Measurements from ENCODE around the gene SCRG1.

The SCRG1 gene

DNA sequence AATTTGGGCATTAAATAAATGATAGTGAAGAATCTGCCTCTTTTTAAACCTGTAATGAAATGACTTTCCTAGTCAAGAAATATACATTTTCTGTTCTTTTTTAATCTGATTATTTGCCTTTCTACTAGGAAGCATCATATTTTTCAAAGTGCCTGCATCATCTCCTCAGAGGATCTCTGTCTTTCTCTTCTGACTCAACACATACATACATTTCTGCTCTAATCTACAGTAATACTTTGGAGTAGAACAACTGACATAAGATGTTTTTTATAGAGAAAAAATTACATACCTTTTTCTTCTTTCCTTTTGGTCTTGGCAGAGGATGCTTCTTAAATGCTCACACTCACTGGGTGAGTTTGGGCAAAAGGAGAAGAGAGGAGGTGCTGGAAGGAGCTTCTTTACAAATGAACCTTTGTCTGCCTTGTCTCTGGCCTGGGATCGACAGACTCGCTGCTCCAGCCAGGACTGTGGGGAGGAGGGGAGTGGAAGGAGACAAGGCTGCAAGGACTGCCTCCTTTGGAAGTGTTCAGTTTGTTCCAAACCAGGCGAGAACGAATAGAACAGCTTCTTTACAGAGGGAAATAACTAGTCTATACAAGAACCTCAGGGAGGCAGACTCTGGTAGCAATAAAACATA is at the start of gene SCRG1:
Gene SCRG1 (minus strand): TSS at position 338 of the 637 bp plus-strand sequence. CDS start 7,702 bp downstream, outside the sequence.
- H3K4me1 Mint-ChIP-seq: no peaks in the 10 kb centered on the region
- TF ChIP-seq, protein P1, sequence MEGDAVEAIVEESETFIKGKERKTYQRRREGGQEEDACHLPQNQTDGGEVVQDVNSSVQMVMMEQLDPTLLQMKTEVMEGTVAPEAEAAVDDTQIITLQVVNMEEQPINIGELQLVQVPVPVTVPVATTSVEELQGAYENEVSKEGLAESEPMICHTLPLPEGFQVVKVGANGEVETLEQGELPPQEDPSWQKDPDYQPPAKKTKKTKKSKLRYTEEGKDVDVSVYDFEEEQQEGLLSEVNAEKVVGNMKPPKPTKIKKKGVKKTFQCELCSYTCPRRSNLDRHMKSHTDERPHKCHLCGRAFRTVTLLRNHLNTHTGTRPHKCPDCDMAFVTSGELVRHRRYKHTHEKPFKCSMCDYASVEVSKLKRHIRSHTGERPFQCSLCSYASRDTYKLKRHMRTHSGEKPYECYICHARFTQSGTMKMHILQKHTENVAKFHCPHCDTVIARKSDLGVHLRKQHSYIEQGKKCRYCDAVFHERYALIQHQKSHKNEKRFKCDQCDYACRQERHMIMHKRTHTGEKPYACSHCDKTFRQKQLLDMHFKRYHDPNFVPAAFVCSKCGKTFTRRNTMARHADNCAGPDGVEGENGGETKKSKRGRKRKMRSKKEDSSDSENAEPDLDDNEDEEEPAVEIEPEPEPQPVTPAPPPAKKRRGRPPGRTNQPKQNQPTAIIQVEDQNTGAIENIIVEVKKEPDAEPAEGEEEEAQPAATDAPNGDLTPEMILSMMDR (IDR thresholded peaks at IDR 0.05; ENCODE audit: unreplicated experiment in 3 of 3): no peak
- peak within 1 kb of the TSS in 1 of 3 experiments; percentile 21 for H3K27ac Mint-ChIP-seq
- no peaks in the 10 kb centered on the region for H3K9me3 Mint-ChIP-seq
- no peaks in the 10 kb centered on the region for H3K27me3 Mint-ChIP-seq (ENCODE audit: low read depth)
- peak within 1 kb of the TSS in 1 of 3 experiments; percentile 33 for H3K4me3 Mint-ChIP-seq
- peaks cover 18% of the 10 kb centered on the region for H3K36me3 Mint-ChIP-seq (ENCODE audit: low read depth)

DNA sequence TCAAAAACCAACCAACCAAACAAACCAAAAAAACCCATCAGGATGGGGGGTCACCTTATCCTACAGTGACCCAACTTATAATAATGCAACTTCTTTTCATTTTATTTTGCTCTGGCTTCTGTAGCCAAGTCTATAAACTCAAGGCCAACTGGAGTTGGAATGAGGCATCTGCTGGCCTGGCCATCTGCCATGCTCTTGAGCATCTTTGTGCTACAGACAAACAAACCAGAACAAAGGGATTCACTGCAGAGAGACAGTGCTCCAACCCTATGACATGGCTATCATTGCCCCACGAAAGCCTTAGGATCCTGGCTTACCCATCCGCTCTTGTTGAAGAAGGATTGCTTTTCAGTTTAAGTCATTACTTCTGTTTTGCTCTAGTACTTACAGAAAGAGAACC is 49.2 kb upstream of the SCRG1 start:
- Mint-ChIP-seq H3K4me1 (peaks cover 31% of the 10 kb centered on the region), H3K9me3 (no peaks in the 10 kb centered on the region), H3K27me3 (ENCODE audit: low read depth) (no peaks in the 10 kb centered on the region), H3K27ac (peak overlapping the region in 1 of 3 experiments; percentile 54), H3K36me3 (ENCODE audit: low read depth) (peaks cover 10% of the 10 kb centered on the region), H3K4me3 (no peak overlapping the region)
- TF ChIP-seq, protein P1 (IDR thresholded peaks at IDR 0.05; ENCODE audit: unreplicated experiment in 3 of 3): no peak

DNA sequence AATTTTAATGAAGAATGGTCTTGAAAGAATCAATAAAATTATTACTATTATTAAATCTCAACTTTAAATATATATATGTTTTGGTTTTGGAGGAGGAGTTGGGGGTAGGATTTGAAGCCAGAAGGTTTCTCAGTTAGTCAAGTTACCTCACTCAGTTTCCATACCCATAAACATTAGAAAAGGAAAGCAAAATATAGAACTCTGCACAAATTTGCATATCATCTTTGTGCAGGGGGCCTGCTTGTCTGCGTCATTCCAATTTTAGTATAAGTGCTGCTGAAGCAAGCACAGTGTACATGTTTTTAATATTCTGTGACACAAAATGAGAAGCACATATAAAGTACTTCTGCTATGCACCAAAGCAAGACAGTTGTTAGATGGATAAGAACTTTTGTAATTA is 47.5 kb upstream of the SCRG1 start:
- TF ChIP-seq, protein P1 (IDR thresholded peaks at IDR 0.05; ENCODE audit: unreplicated experiment in 3 of 3): no peak
- no peak overlapping the region for H3K27ac Mint-ChIP-seq
- H3K27me3 Mint-ChIP-seq (ENCODE audit: low read depth): no peaks in the 10 kb centered on the region
- no peaks in the 10 kb centered on the region for H3K9me3 Mint-ChIP-seq
- peaks cover 18% of the 10 kb centered on the region for H3K36me3 Mint-ChIP-seq (ENCODE audit: low read depth)
- peaks cover 41% of the 10 kb centered on the region for H3K4me1 Mint-ChIP-seq
- H3K4me3 Mint-ChIP-seq: no peak overlapping the region

DNA sequence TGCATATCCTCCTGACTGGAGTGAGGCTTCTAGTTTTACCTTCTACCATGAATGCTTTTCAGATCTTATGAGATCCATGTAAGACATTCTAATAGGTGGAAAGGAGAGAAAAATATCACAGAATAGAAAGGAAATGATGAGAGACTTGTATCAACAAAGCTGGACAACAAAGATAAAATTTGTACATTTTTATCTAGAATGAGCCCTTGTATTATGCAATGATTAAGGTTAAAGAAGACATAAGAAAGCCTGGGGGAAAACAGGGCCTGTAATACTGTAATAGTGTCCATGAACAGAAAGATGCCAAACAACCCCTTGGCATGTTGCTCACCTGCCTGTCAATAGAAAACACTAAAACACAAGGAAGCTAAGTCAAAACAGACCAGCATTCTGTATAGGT is 44.2 kb upstream of the SCRG1 start:
- H3K4me3 Mint-ChIP-seq: no peak overlapping the region
- TF ChIP-seq, protein P1 (IDR thresholded peaks at IDR 0.05; ENCODE audit: unreplicated experiment in 3 of 3): no peak
- no peak overlapping the region for H3K27ac Mint-ChIP-seq
- peaks cover 21% of the 10 kb centered on the region for H3K4me1 Mint-ChIP-seq
- H3K36me3 Mint-ChIP-seq (ENCODE audit: low read depth): peaks cover 18% of the 10 kb centered on the region
- no peaks in the 10 kb centered on the region for H3K27me3 Mint-ChIP-seq (ENCODE audit: low read depth)
- H3K9me3 Mint-ChIP-seq: no peaks in the 10 kb centered on the region

DNA sequence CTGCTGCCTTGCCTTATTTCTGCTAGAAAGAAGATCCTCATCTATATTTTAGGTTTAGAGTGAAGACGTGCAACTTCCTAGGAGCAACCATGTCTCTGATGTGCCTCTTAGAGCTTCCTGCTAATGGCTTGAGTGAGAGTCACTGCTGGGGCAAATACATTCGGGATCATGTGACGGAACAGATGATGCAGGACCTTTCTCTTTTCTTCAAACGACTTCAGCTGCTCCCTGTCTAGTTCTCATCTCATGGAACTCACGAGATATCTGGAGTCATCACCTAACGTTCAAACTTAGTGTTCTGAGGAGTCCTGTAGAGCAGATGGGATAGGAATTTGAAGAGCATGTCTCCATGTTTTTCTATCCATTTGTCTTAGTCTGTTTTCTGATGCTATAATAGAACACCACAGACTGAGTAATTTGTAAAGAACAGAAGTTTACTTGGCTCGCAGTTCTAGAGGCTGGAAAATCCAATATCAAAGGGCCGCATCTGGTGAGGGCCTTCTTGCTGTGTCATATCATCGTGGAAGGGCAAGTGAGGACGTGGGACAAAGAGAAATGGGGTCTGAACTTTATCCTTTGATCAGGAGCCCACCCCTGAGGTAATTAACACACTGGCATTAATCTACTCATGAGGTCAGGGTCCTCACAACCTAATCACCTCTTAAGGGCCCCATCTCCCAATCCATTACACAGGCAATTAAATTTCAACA is 43.5 kb upstream of the SCRG1 start:
- peaks cover 15% of the 10 kb centered on the region for H3K4me1 Mint-ChIP-seq
- peak overlapping the region in 2 of 3 experiments; percentile 22 to 45 for H3K27ac Mint-ChIP-seq
- peaks cover 18% of the 10 kb centered on the region for H3K36me3 Mint-ChIP-seq (ENCODE audit: low read depth)
- H3K4me3 Mint-ChIP-seq: no peak overlapping the region
- TF ChIP-seq, protein P1 (IDR thresholded peaks at IDR 0.05; ENCODE audit: unreplicated experiment in 3 of 3): no peak
- no peaks in the 10 kb centered on the region for H3K9me3 Mint-ChIP-seq
- H3K27me3 Mint-ChIP-seq (ENCODE audit: low read depth): no peaks in the 10 kb centered on the region

All from nephron (organoid).